C4-2B (cell line): ENCODE measurements around the gene KLC1.

Experiments used
- CTCF ChIP-seq: fragments of 450-650 bp; conservative IDR thresholded peaks from 2 replicates; pipeline ENCODE4 v1.5.1; 2017; ENCODE audit warnings: mild to moderate bottlenecking
- ZFX ChIP-seq: fragments of 450-650 bp; IDR thresholded peaks from 2 replicates; pipeline ENCODE4 v1.6.1; 2017

- TF ChIP-seq CTCF, result no peak
- TF ChIP-seq ZFX, result no peak
These were observed 119.5 kb downstream of the KLC1 start for GRCh38 chr14:103748534-103748857.
